MM.1S (cell line): Measurements from ENCODE around the gene NR2E1.

ENCODE experiments used
- DNase-seq: peaks from one replicate; pipeline ENCODE4 v3.0.0-alpha.2; 2015
- H2AFZ ChIP-seq: fragments of 300-600 bp; sonication (generic); 2 replicates; pipeline ENCODE4 v1.6.0; 2016; ENCODE audit warnings: antibody characterized with exemption, low read length
- H3F3A ChIP-seq: fragments of 300-600 bp; sonication (generic); 2 replicates; pipeline ENCODE4 v1.6.1; 2016; ENCODE audit warnings: mild to moderate bottlenecking, antibody characterized with exemption, low read length, moderate library complexity, mixed read lengths; ENCODE audit not compliant: insufficient read depth
- H3K27ac ChIP-seq: fragments of 300-600 bp; sonication (generic); 2 replicates; pipeline ENCODE4 v1.5.1; 2016; ENCODE audit warnings: mild to moderate bottlenecking, low read length
- H3K27me3 ChIP-seq: fragments of 300-600 bp; sonication (generic); replicated peaks from 2 replicates; pipeline ENCODE4 v1.6.0; 2016; ENCODE audit warnings: low read length; ENCODE audit not compliant: insufficient read depth
- H3K36me3 ChIP-seq: fragments of 300-600 bp; sonication (generic); replicated peaks from 2 replicates; pipeline ENCODE4 v1.6.1; 2016; ENCODE audit warnings: mild to moderate bottlenecking, low read length, mixed read lengths; ENCODE audit not compliant: insufficient read depth
- H3K4me1 ChIP-seq: fragments of 300-600 bp; sonication (generic); 2 replicates; pipeline ENCODE4 v1.6.1; 2016; ENCODE audit warnings: low read length, mixed read lengths
- H3K4me2 ChIP-seq: fragments of 300-600 bp; sonication (generic); 2 replicates; pipeline ENCODE4 v1.6.0; 2016; ENCODE audit warnings: low read depth, low read length
- H3K4me3 ChIP-seq: fragments of 300-600 bp; sonication (generic); 2 replicates; pipeline ENCODE4 v1.5.1; 2016; ENCODE audit warnings: low read length, mixed read lengths
- H3K79me2 ChIP-seq: fragments of 300-600 bp; sonication (generic); 2 replicates; pipeline ENCODE4 v1.6.1; 2016; ENCODE audit warnings: mixed run types, low read length, mixed read lengths
- H3K9ac ChIP-seq: fragments of 300-600 bp; sonication (generic); 2 replicates; pipeline ENCODE4 v1.6.1; 2016; ENCODE audit warnings: low read length, mixed read lengths
- H3K9me2 ChIP-seq: fragments of 300-600 bp; sonication (generic); replicated peaks from 2 replicates; pipeline ENCODE4 v1.6.1; 2016; ENCODE audit warnings: mild to moderate bottlenecking, low read length, mixed read lengths; ENCODE audit not compliant: insufficient read depth
- H3K9me3 ChIP-seq: fragments of 300-600 bp; sonication (generic); replicated peaks from 2 replicates; pipeline ENCODE4 v1.6.1; 2016; ENCODE audit warnings: mild to moderate bottlenecking, low read length, mixed read lengths; ENCODE audit not compliant: insufficient read depth
- H4K20me1 ChIP-seq: fragments of 300-600 bp; sonication (generic); 2 replicates; pipeline ENCODE4 v1.6.1; 2016; ENCODE audit warnings: mild to moderate bottlenecking, low read length, moderate library complexity, mixed read lengths; ENCODE audit not compliant: insufficient read depth
- EZH2 ChIP-seq: fragments of 300-600 bp; sonication (generic); optimal IDR thresholded peaks from 2 replicates; pipeline ENCODE3; 2017; ENCODE audit warnings: low read depth, mild to moderate bottlenecking, antibody characterized with exemption, low read length, mixed read lengths
- EZH2phosphoT487 ChIP-seq: fragments of 300-600 bp; sonication (generic); IDR thresholded peaks from 2 replicates; pipeline ENCODE4 v1.6.1; 2018; ENCODE audit warnings: antibody characterized with exemption, low read length
- TF ChIP-seq, protein P1 (sequence below): fragments of 300-600 bp; sonication (generic); IDR thresholded peaks from 2 replicates; pipeline ENCODE4 v1.5.1; 2016; ENCODE audit warnings: antibody characterized with exemption, low read length, mixed read lengths

NR2E1 gene

GRCh38 chr6:108120311-108120710 is 45.5 kb upstream of the NR2E1 start:
- no peak for DNase-seq
- no peaks in the 10 kb centered on the region for H4K20me1 ChIP-seq
- H3K4me3 ChIP-seq: no peak overlapping the region
- H2AFZ ChIP-seq: no peak overlapping the region
- TF ChIP-seq EZH2phosphoT487: no peak
- H3K9ac ChIP-seq: no peak overlapping the region
- no peaks in the 10 kb centered on the region for H3K4me1 ChIP-seq
- H3K27me3 ChIP-seq: peaks cover 3% of the 10 kb centered on the region; the same call in 1 of the 2 replicates
- no peaks in the 10 kb centered on the region for H3K36me3 ChIP-seq
- H3K79me2 ChIP-seq: no peaks in the 10 kb centered on the region
- H3F3A ChIP-seq: 0 out of 2 replicates have a peak, but pooled peaks cover 3% of the 10 kb centered on the region
- H3K4me2 ChIP-seq: no peak overlapping the region
- H3K9me2 ChIP-seq: no peaks in the 10 kb centered on the region
- no peaks in the 10 kb centered on the region for H3K9me3 ChIP-seq
- no peak overlapping the region for H3K27ac ChIP-seq

DNA sequence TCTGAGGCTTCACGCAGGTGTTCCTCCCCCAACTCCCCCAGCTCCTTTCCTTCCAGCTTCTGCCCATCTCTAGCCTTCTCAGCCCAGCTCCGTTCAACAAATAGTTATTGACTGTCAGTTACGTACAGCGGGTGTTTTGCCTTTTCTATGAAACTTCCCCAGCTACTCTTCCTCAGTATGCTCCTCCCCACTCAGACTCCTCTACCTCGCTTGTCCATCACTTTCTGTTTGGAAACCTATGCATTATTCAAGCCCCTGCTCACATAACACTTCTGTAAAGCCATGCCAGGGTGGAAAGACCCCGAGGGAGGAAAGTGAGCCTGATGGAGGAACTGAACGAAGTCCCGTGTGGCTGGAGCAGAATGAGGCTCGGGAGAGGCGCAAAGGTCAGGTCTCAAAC is 44.2 kb upstream of the NR2E1 start:
- no peak overlapping the region for H3K9ac ChIP-seq
- H3K79me2 ChIP-seq: no peaks in the 10 kb centered on the region
- H3K27ac ChIP-seq: no peak overlapping the region
- no peaks in the 10 kb centered on the region for H3F3A ChIP-seq
- no peaks in the 10 kb centered on the region for H3K9me2 ChIP-seq
- H3K4me3 ChIP-seq: no peak overlapping the region
- no peaks in the 10 kb centered on the region for H3K27me3 ChIP-seq
- no peaks in the 10 kb centered on the region for H3K9me3 ChIP-seq
- no peak overlapping the region for H3K4me2 ChIP-seq
- no peaks in the 10 kb centered on the region for H3K4me1 ChIP-seq
- TF ChIP-seq EZH2 (no peak), EZH2phosphoT487 (no peak)
- no peaks in the 10 kb centered on the region for H3K36me3 ChIP-seq
- no peak overlapping the region for H2AFZ ChIP-seq
- no peaks in the 10 kb centered on the region for H4K20me1 ChIP-seq
- DNase-seq: no peak

GRCh38 chr6:108123481-108123929 is 42.3 kb upstream of the NR2E1 start:
- Histone ChIP-seq H3K27ac (no peak overlapping the region), H3K4me3 (no peak overlapping the region), H2AFZ (no peak overlapping the region), H4K20me1 (no peaks in the 10 kb centered on the region), H3F3A (no peaks in the 10 kb centered on the region), H3K4me1 (no peaks in the 10 kb centered on the region), H3K79me2 (no peaks in the 10 kb centered on the region), H3K9ac (no peak overlapping the region), H3K9me3 (no peaks in the 10 kb centered on the region), H3K36me3 (no peaks in the 10 kb centered on the region), H3K27me3 (no peaks in the 10 kb centered on the region), H3K4me2 (no peak overlapping the region), H3K9me2 (no peaks in the 10 kb centered on the region)
- TF ChIP-seq, protein P1, sequence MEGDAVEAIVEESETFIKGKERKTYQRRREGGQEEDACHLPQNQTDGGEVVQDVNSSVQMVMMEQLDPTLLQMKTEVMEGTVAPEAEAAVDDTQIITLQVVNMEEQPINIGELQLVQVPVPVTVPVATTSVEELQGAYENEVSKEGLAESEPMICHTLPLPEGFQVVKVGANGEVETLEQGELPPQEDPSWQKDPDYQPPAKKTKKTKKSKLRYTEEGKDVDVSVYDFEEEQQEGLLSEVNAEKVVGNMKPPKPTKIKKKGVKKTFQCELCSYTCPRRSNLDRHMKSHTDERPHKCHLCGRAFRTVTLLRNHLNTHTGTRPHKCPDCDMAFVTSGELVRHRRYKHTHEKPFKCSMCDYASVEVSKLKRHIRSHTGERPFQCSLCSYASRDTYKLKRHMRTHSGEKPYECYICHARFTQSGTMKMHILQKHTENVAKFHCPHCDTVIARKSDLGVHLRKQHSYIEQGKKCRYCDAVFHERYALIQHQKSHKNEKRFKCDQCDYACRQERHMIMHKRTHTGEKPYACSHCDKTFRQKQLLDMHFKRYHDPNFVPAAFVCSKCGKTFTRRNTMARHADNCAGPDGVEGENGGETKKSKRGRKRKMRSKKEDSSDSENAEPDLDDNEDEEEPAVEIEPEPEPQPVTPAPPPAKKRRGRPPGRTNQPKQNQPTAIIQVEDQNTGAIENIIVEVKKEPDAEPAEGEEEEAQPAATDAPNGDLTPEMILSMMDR: no peak
- TF ChIP-seq EZH2phosphoT487 (no peak), EZH2 (no peak)
- no peak for DNase-seq

DNA sequence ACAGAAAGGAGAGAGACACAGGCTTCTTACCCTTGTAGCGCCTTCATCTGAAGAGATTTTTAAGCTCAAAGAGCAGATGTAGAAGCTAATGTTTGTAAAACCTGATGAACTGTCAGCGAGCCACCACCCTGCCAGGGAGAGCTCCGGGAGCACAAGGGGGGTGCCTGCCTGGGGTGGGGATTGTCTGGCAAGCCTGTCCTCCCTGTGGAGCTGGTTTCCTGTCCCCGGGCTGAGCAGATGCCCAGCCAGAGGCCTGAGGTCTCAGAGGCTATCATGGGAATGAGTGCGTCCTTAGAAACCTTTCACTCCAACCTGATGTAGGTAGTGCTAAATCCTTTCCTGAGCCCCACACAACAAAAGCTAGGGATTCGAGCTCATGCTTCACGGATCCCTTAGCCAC is 41.9 kb upstream of the NR2E1 start:
- no peaks in the 10 kb centered on the region for H3K9me3 ChIP-seq
- no peak for DNase-seq
- no peaks in the 10 kb centered on the region for H3F3A ChIP-seq
- no peaks in the 10 kb centered on the region for H3K9me2 ChIP-seq
- no peak overlapping the region for H3K4me2 ChIP-seq
- no peaks in the 10 kb centered on the region for H3K36me3 ChIP-seq
- no peaks in the 10 kb centered on the region for H3K4me1 ChIP-seq
- H3K27me3 ChIP-seq: no peaks in the 10 kb centered on the region
- no peak overlapping the region for H3K27ac ChIP-seq
- no peak overlapping the region for H3K4me3 ChIP-seq
- no peaks in the 10 kb centered on the region for H4K20me1 ChIP-seq
- TF ChIP-seq, protein P1: no peak
- TF ChIP-seq EZH2phosphoT487 (no peak), EZH2 (no peak)
- no peak overlapping the region for H3K9ac ChIP-seq
- H3K79me2 ChIP-seq: no peaks in the 10 kb centered on the region
- no peak overlapping the region for H2AFZ ChIP-seq
